Panc1 (cell line): ENCODE measurements around the gene MTG1.
"Not testable (repeated sequence)": the region's sequence is repeated elsewhere in the genome, so short reads cannot be mapped to it uniquely, and the experiment has no call there.

Experiments used
- REST ChIP-seq, 2 experiments: IDR thresholded peaks; 2 replicates each; pipeline ENCODE4 v1.6.1; 2011 to 2012; ENCODE audit warnings: low read depth in 2 of 2, control low read depth in 1 of 2, low read length in 1 of 2, mild to moderate bottlenecking in 1 of 2, moderate library complexity in 1 of 2; ENCODE audit not compliant: insufficient read depth in 1 of 2
- TF ChIP-seq, protein P1 (sequence below): fragments of 450-650 bp; IDR thresholded peaks from 2 replicates; pipeline ENCODE4 v1.5.1; 2017; ENCODE audit warnings: mild to moderate bottlenecking

DNA sequence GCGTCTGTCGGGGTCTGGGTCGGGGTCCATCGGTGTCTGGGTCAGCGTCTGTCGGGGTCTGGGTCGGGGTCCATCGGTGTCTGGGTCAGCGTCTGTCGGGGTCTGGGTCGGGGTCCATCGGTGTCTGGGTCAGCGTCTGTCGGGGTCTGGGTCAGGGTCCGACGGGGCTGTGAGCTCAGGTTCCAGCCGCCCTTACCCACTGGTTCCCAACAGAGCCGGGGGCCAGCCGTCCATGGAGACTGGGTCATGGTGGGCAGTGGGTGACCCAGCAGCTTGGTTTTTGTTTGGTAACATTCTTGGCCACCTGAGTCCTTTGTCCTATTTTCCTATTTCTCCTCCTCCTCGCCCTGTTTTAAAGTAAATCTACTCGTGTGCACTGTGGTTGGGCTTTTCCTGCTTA is 47.4 kb downstream of the MTG1 start:
- TF ChIP-seq, protein P1, sequence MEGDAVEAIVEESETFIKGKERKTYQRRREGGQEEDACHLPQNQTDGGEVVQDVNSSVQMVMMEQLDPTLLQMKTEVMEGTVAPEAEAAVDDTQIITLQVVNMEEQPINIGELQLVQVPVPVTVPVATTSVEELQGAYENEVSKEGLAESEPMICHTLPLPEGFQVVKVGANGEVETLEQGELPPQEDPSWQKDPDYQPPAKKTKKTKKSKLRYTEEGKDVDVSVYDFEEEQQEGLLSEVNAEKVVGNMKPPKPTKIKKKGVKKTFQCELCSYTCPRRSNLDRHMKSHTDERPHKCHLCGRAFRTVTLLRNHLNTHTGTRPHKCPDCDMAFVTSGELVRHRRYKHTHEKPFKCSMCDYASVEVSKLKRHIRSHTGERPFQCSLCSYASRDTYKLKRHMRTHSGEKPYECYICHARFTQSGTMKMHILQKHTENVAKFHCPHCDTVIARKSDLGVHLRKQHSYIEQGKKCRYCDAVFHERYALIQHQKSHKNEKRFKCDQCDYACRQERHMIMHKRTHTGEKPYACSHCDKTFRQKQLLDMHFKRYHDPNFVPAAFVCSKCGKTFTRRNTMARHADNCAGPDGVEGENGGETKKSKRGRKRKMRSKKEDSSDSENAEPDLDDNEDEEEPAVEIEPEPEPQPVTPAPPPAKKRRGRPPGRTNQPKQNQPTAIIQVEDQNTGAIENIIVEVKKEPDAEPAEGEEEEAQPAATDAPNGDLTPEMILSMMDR = not testable (repeated sequence)
- TF ChIP-seq REST (IDR thresholded peaks at IDR 0.05; ENCODE audit: insufficient read depth in 1 of 2, low read depth in 2 of 2, low read length in 1 of 2) = not testable (repeated sequence)
